ENCODE results near the gene CYSRT1. TPM values are rescaled to one million over a fixed set of nuclear protein-coding genes. Genes with fewer than 3 reads are reported as not detected.
A peak's percentile ranks its signal among the peaks of the same experiment; 100 is the strongest.
"Not testable (repeated sequence)": the region's sequence is repeated elsewhere in the genome, so short reads cannot be mapped to it uniquely, and the experiment has no call there.

CYSRT1 gene
- polyA plus RNA-seq, 4 donors: 0.78 to 16.4 (median 7.9) TPM

GRCh38 chr9:137245450-137246421 is 20.8 kb downstream of the CYSRT1 start:
- DNase-seq (ENCODE audit: low read depth in 4 of 4, low spot score in 3 of 4): no peak

- DNase-seq (ENCODE audit: low read depth in 4 of 4, low spot score in 3 of 4): no peak
These were observed 22.4 kb downstream of the CYSRT1 start for GRCh38 chr9:137247135-137247915.

GRCh38 chr9:137247916-137248175 is 22.9 kb downstream of the CYSRT1 start:
- no peak for DNase-seq (ENCODE audit: low read depth in 4 of 4, low spot score in 3 of 4)

GRCh38 chr9:137250329-137251193 is 25.6 kb downstream of the CYSRT1 start:
- no peak for DNase-seq (ENCODE audit: low read depth in 4 of 4, low spot score in 3 of 4)

GRCh38 chr9:137251194-137251461 is 26.2 kb downstream of the CYSRT1 start, which contains the start of gene STPG3:
Gene STPG3, plus strand, starts transcription at chr9:137251286. Its CDS starts 1 bp downstream, at chr9:137251287.
- DNase-seq (ENCODE audit: low read depth in 4 of 4, low spot score in 3 of 4): no peak

GRCh38 chr9:137251490-137252268 is 26.7 kb downstream of the CYSRT1 start:
- no peak for DNase-seq (ENCODE audit: low read depth in 4 of 4, low spot score in 3 of 4)

- DNase-seq (ENCODE audit: low read depth in 4 of 4, low spot score in 3 of 4): no peak
These were observed 27.9 kb downstream of the CYSRT1 start for GRCh38 chr9:137252555-137253506.

GRCh38 chr9:137253717-137254623 is 29.0 kb downstream of the CYSRT1 start:
- no peak for DNase-seq (ENCODE audit: low read depth in 4 of 4, low spot score in 3 of 4)

- peak; percentile 65 to 84 (median 78) for DNase-seq (ENCODE audit: low read depth in 4 of 4, low spot score in 3 of 4)
These were observed 29.9 kb downstream of the CYSRT1 start, which contains the start of gene NELFB for GRCh38 chr9:137254624-137255447. Gene NELFB, plus strand, starts transcription at chr9:137255327.

GRCh38 chr9:137255448-137256114 is 30.6 kb downstream of the CYSRT1 start:
- DNase-seq (ENCODE audit: low read depth in 4 of 4, low spot score in 3 of 4): no peak

GRCh38 chr9:137256362-137256761 is 31.4 kb downstream of the CYSRT1 start:
- DNase-seq (ENCODE audit: low read depth in 4 of 4, low spot score in 3 of 4): no peak

- DNase-seq (ENCODE audit: low read depth in 4 of 4, low spot score in 3 of 4): no peak
These were observed 31.9 kb downstream of the CYSRT1 start for GRCh38 chr9:137256856-137257255.

- not testable (repeated sequence) for DNase-seq (ENCODE audit: low read depth in 4 of 4, low spot score in 3 of 4)
These were observed 37.4 kb downstream of the CYSRT1 start for GRCh38 chr9:137262173-137262908.

GRCh38 chr9:137262909-137263285 is 37.9 kb downstream of the CYSRT1 start:
- DNase-seq (ENCODE audit: low read depth in 4 of 4, low spot score in 3 of 4): no peak

- no peak for DNase-seq (ENCODE audit: low read depth in 4 of 4, low spot score in 3 of 4)
These were observed 38.5 kb downstream of the CYSRT1 start for GRCh38 chr9:137263506-137263905.

GRCh38 chr9:137264067-137264466 is 39.1 kb downstream of the CYSRT1 start:
- no peak for DNase-seq (ENCODE audit: low read depth in 4 of 4, low spot score in 3 of 4)
